NCI-H510A (cell line): ENCODE measurements around the gene FER1L5.
A peak's percentile ranks its signal among the peaks of the same experiment; 100 is the strongest.

Experiments
- DNase-seq: peaks from one replicate; lab custom pipeline; 2025; lab: John Stamatoyannopoulos, UW

Gene FER1L5

GRCh38 chr2:96642564-96643360 lies at the start of gene FER1L5:
Gene FER1L5 (plus strand): TSS chr2:96642764. CDS start chr2:96642837, 73 bp downstream.
- DNase-seq: peak; percentile 19

- DNase-seq: no peak
Observed at GRCh38 chr2:96594282-96594681, 48.3 kb upstream of the FER1L5 start.

GRCh38 chr2:96594691-96595152 lies 47.8 kb upstream of the FER1L5 start:
- no peak for DNase-seq

- DNase-seq: no peak
Observed at GRCh38 chr2:96596596-96596995, 46.0 kb upstream of the FER1L5 start.

- DNase-seq: no peak
Observed at GRCh38 chr2:96599941-96600340, 42.6 kb upstream of the FER1L5 start.

- DNase-seq: no peak
Observed at GRCh38 chr2:96601382-96602292, 40.9 kb upstream of the FER1L5 start.

- no peak for DNase-seq
Observed at GRCh38 chr2:96602330-96602823, 40.2 kb upstream of the FER1L5 start.

- no peak for DNase-seq
Observed at GRCh38 chr2:96604104-96604503, 38.5 kb upstream of the FER1L5 start.

- DNase-seq: no peak
Observed at GRCh38 chr2:96608469-96609455, 33.8 kb upstream of the FER1L5 start.

- DNase-seq: no peak
Observed at GRCh38 chr2:96616128-96616527, 26.4 kb upstream of the FER1L5 start.

- DNase-seq: no peak
Observed at GRCh38 chr2:96616535-96616934, 26.0 kb upstream of the FER1L5 start.

- no peak for DNase-seq
Observed at GRCh38 chr2:96617012-96617411, 25.6 kb upstream of the FER1L5 start.

- no peak for DNase-seq
Observed at GRCh38 chr2:96618596-96619283, 23.8 kb upstream of the FER1L5 start.

GRCh38 chr2:96622544-96622943 lies 20.0 kb upstream of the FER1L5 start:
- no peak for DNase-seq

- DNase-seq: no peak
Observed at GRCh38 chr2:96623116-96623515, 19.4 kb upstream of the FER1L5 start.

GRCh38 chr2:96625571-96626552 lies 16.7 kb upstream of the FER1L5 start:
- DNase-seq: no peak

GRCh38 chr2:96626553-96626942 lies 16.0 kb upstream of the FER1L5 start:
- no peak for DNase-seq

GRCh38 chr2:96631804-96632435 lies 10.6 kb upstream of the FER1L5 start:
- DNase-seq: no peak

- no peak for DNase-seq
Observed at GRCh38 chr2:96633641-96634040, 8.9 kb upstream of the FER1L5 start.
